DND-41 (cell line): ENCODE measurements around the gene APOE.

Source experiments
- CTCF ChIP-seq: IDR thresholded peaks from 2 replicates; pipeline ENCODE4 v1.5.1; 2012; ENCODE audit warnings: borderline replicate concordance, low read length, moderate library complexity, mild to moderate bottlenecking; ENCODE audit not compliant: poor library complexity, severe bottlenecking; ENCODE audit errors: extremely low read depth
- EZH2 ChIP-seq: IDR thresholded peaks from 3 replicates; pipeline ENCODE4 v1.6.1; 2012; ENCODE audit warnings: borderline replicate concordance, low read depth, mild to moderate bottlenecking, moderate library complexity, low read length, inconsistent platforms; ENCODE audit not compliant: severe bottlenecking

- TF ChIP-seq CTCF = no peak
- TF ChIP-seq EZH2 = no peak
Measured at GRCh38 chr19:44879309-44880065, 26.1 kb upstream of the APOE start.
